Psoas muscle (tissue), 8 donors: ENCODE results near the gene FARP1. TPM values are rescaled to one million over a fixed set of nuclear protein-coding genes. Genes with fewer than 3 reads are reported as not detected.
A peak's percentile ranks its signal among the peaks of the same experiment; 100 is the strongest.

Experiments
- ATAC-seq, 4 donors: fragments of 200-7000 bp; cut with Tn5 transposase; one replicate each; pipeline ENCODE4 v1.9.1; 2020; ENCODE audit warnings: moderate library complexity in 3 of 4, mild to moderate bottlenecking in 2 of 4
- DNase-seq, 2 donors: peaks; one replicate each; pipeline ENCODE4 v3.0.0-alpha.2; 2020
- H3K27ac ChIP-seq: fragments of 200-600 bp; one replicate; pipeline ENCODE4 v1.8.0; 2022
- H3K27me3 ChIP-seq, 3 donors: fragments of 200-600 bp in 1 of 3; one replicate each; pipeline versions ENCODE4 v1.6.1 to v1.8.0; 2013 to 2022; ENCODE audit warnings: low read length in 2 of 3, mild to moderate bottlenecking in 2 of 3, moderate library complexity in 1 of 3; ENCODE audit not compliant: insufficient read depth in 3 of 3
- H3K36me3 ChIP-seq, 2 donors: fragments of 200-600 bp in 1 of 2; one replicate each; pipeline versions ENCODE4 v1.6.1 to v1.8.0; 2013 to 2022; ENCODE audit warnings: low read depth in 1 of 2, mild to moderate bottlenecking in 1 of 2, moderate library complexity in 1 of 2; ENCODE audit not compliant: insufficient read depth in 1 of 2
- H3K4me1 ChIP-seq: fragments of 200-600 bp; one replicate; pipeline ENCODE4 v1.8.0; 2022
- H3K4me3 ChIP-seq: fragments of 200-600 bp; one replicate; pipeline ENCODE4 v1.8.0; 2022; ENCODE audit warnings: mild to moderate bottlenecking
- H3K9me3 ChIP-seq: fragments of 200-600 bp; one replicate; pipeline ENCODE4 v1.8.0; 2022
- CTCF ChIP-seq: fragments of 200-600 bp; IDR thresholded peaks from one replicate; pipeline ENCODE4 v1.8.0; 2022; ENCODE audit warnings: antibody characterized with exemption
- WGBS, 3 donors: extraction: QIAGEN DNeasy Blood & Tissue Kit; methylation state at CpG; one replicate each; pipeline versions ENCODE4 v1.1.6 to v1.1.7; 2013; 5-methylcytosine and 5-hydroxymethylcytosine counted together
- intact Hi-C, 2 donors: fragments of 100-400 bp; cut with DNase I; formaldehyde crosslinking; loops; one replicate each; pipeline versions ENCODE4 v1.11.0 to v1.14.2; 2022
- polyA plus RNA-seq, 3 donors: library from polyadenylated mRNA; stranded (reverse); fragments of 200-250 nt; gene quantifications; one replicate each; pipeline ENCODE4 v1.2.3, GENCODE V29; 2013
- total RNA-seq, 4 donors: library from RNA; stranded (reverse); fragmentation: NEBNext Ultra II Directional in 2 of 4; extraction: Animal tissue kit (Norgen Biotek cat#: 25700) in 2 of 4; gene quantifications; one replicate each; pipeline versions ENCODE4 v1.2.1 to v1.2.4, GENCODE V29; 2021 to 2023
- donor health status: healthy with polysubstance abuse.
- donor health status: DM: no; HTN: no; CAD: no; lungs with moderate emphysema.
- donor health status: Bipolar disorder and iron deficiency.
- donor health status: healthy.
- donor health status: DM: yes; HTN: yes; CAD: no.
- donor health status: DM: no; HTN: no; CAD: no.
- donor health status: DM: no; HTN: no; CAD: no.
- donor health status: DM: yes; HTN: yes; CAD: no.

The FARP1 gene
- total and polyA plus RNA-seq, 7 donors, result 5.7 to 19.4 (median 9.2) TPM

- intact Hi-C loops, result no loop called here
- Histone ChIP-seq H3K27me3 (no peaks in the 10 kb centered on the region), H3K27ac (peak overlapping the region; percentile 68), H3K9me3 (no peaks in the 10 kb centered on the region), H3K4me3 (peak overlapping the region; percentile 59), H3K36me3 (peaks cover 0 to 5% of the 10 kb centered on the region in 2 donors), H3K4me1 (no peaks in the 10 kb centered on the region)
- TF ChIP-seq CTCF, result no peak
- ATAC-seq (peak in 2 of 4 donors; percentile 17 to 38), DNase-seq (no peak)
- 88 to 94% (median 88%) methylated on average over 15 of the region's 15 CpGs for WGBS, 3 donors
Measured at GRCh38 chr13:98428256-98428966, 285.5 kb downstream of the FARP1 start.

GRCh38 chr13:98429081-98429480, 286.2 kb downstream of the FARP1 start:
- H3K36me3 ChIP-seq, result peaks cover 0 to 5% of the 10 kb centered on the region in 2 donors
- 85% methylated on average over 10 of the region's 10 CpGs for WGBS, 3 donors
- intact Hi-C loops, result no loop called here

DNA sequence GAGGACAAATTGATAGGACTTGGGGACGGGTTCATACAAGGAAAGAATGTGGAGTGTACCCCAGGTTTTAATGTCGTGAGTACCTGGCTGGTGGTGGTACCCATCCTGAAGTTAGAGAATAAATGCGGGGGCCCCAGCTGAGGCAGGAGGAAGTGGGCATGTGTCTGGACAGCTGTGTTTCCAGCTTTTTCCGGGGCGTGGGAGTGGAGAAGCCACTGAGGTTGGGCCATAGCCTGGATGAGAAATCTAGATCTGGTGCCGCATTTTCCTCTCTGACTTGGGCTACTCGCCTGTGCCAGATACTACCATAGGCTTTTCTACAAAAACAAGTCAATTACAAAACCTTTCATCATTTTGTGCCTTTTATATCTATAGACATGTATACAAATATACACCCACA, 286.6 kb downstream of the FARP1 start:
- Histone ChIP-seq H3K4me1 (no peaks in the 10 kb centered on the region), H3K9me3 (no peaks in the 10 kb centered on the region), H3K36me3 (peaks cover 0 to under 1% of the 10 kb centered on the region in 2 donors), H3K27me3 (no peaks in the 10 kb centered on the region), H3K27ac (no peak overlapping the region), H3K4me3 (no peak overlapping the region)
- intact Hi-C loops, result no loop called here
- ATAC-seq (no peak), DNase-seq (no peak)
- no peak for TF ChIP-seq CTCF
- 90 to 97% (median 94%) methylated on average over 7 of the region's 7 CpGs for WGBS, 3 donors

More at GRCh38 chr13:98429081-98429480, 286.2 kb downstream of the FARP1 start:
- ATAC-seq, result no peak
- no peaks in the 10 kb centered on the region for H3K9me3 ChIP-seq
- H3K27me3 ChIP-seq, result no peaks in the 10 kb centered on the region
- H3K4me3 ChIP-seq, result no peak overlapping the region
- no peak for DNase-seq
- no peaks in the 10 kb centered on the region for H3K4me1 ChIP-seq
- H3K27ac ChIP-seq, result no peak overlapping the region
- no peak for TF ChIP-seq CTCF

DNA sequence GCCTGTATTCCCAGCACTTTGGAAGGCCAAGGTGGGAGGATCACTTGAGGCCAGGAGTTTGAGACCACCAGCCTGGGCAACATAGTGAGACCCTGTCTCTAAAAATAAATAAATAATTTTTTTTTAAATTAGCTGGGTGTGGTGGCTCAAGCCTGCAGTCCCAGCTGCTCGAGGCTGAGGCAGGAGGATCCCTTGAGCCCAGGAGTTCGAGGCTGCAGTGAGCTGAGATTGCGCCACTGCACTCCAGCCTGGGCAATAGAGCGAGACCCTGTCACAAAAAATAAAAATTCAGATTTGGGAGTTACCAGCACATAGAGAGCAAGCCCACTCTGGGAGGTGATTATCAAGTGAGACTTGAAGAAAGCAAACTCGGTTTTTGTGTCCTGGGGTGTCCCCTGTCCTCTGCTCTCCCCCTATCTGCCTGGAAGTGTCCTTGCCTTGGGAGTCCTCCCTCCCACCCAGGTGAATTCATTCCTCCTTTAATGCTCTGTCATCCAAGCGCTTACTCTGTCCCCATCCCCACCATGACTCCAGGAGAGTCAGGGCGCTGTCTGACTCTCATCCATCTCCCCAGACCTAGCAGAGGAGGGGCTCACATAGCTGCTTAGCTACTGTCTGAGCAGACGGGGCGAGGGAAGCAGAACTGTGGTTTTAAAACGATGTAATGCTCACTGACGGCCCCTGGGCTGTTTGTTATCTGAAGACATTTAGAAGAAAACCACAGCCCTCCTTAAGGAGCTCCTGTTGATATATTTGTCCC, 287.3 kb downstream of the FARP1 start:
- H3K36me3 ChIP-seq, result no peaks in the 10 kb centered on the region
- ATAC-seq (no peak), DNase-seq (no peak)
- H3K9me3 ChIP-seq, result no peaks in the 10 kb centered on the region
- 83 to 88% (median 87%) methylated on average over 11 of the region's 11 CpGs for WGBS, 3 donors
- H3K27ac ChIP-seq, result no peak overlapping the region
- no peaks in the 10 kb centered on the region for H3K4me1 ChIP-seq
- no peak for TF ChIP-seq CTCF
- H3K4me3 ChIP-seq, result no peak overlapping the region
- no peaks in the 10 kb centered on the region for H3K27me3 ChIP-seq
- intact Hi-C loops, result no loop called here
